SHP77 (cell line): ENCODE data around the gene LRRC39.

Experiments used
- DNase-seq, 2 experiments: peaks; one replicate each; lab custom pipeline; 2025; lab: John Stamatoyannopoulos, UW

LRRC39 gene

GRCh38 chr1:100147875-100148274 is 30.2 kb downstream of the LRRC39 start:
- no peak for DNase-seq

GRCh38 chr1:100146958-100147357 is 31.1 kb downstream of the LRRC39 start:
- DNase-seq: no peak

GRCh38 chr1:100145116-100145515 is 32.9 kb downstream of the LRRC39 start:
- DNase-seq: no peak

DNA sequence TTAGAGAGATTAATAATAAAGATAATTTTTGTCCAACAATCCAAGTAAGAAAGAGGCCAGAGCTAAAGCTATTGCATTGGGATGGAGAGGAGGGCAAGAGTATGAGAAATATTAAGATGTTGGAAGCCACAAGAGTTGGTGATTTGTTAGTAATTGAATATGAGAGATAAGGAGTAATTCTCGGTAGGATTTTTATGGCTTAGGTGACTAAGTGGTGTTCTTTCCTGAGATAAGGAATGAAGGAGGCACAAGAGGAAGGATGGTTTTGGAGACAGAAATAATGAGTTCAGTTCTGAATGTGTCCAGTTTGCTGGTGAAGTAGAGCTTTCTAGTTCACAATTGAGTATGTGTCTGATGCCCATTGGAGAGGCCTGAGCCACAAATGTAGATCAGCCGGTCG is 35.7 kb downstream of the LRRC39 start:
- no peak for DNase-seq

- DNase-seq: no peak
These were observed 36.9 kb downstream of the LRRC39 start for GRCh38 chr1:100141192-100141591.

GRCh38 chr1:100137602-100138001 is 40.5 kb downstream of the LRRC39 start:
- no peak for DNase-seq

GRCh38 chr1:100134872-100135271 is 43.2 kb downstream of the LRRC39 start:
- no peak for DNase-seq

DNA sequence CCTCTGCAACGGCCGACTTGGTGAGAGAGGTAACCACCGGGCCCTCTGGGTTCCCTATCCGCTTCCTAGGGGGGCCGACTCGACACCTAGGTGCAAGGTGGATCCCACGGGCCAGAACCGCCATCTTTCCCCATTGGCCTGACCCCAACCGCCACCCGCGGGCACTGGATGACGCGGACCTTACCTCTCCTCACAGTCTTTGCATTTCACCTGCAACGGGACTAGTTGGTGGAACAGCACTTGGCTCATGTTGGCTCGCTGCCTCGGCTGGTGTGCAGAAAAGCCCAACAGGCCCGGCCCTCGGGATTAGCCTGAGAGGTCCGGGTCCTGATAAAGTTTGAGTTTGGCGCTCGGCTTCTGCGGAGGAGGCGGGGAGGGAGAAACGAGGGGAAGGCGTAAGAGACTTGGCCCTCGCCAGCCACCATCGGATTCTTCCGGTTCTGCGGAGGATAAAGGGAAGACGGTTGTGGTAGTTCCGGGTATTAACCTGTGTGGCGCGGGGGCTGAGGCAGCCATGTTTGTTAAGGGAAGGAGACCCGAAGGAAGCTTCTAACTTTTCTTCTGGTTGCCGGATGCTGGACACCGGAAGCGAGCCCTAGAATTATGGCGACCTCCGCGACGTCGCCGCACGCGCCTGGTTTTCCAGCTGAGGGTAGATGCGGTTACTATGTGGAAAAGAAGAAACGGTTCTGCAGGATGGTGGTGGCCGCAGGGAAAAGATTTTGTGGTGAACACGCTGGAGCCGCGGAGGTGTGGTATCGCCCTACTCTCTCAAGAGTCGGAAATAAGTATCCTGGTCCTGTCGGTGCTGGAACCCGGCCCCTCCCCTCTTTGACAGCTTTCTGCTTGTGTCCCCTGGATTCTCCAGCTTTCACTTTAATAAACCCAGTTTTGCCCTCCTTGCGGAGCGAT is 45.2 kb downstream of the LRRC39 start, which contains the start of the genes SASS6 and TRMT13:
TSS of gene SASS6 (minus strand) at position 365 of the 912 bp plus-strand sequence. CDS start at position 249, 116 bp downstream.
TSS of gene TRMT13 (plus strand) at position 598 of the 912 bp plus-strand sequence. CDS start at position 604, 6 bp downstream.
- peak; percentile 96 for DNase-seq

GRCh38 chr1:100131623-100132022 is 46.4 kb downstream of the LRRC39 start:
- DNase-seq: no peak

DNA sequence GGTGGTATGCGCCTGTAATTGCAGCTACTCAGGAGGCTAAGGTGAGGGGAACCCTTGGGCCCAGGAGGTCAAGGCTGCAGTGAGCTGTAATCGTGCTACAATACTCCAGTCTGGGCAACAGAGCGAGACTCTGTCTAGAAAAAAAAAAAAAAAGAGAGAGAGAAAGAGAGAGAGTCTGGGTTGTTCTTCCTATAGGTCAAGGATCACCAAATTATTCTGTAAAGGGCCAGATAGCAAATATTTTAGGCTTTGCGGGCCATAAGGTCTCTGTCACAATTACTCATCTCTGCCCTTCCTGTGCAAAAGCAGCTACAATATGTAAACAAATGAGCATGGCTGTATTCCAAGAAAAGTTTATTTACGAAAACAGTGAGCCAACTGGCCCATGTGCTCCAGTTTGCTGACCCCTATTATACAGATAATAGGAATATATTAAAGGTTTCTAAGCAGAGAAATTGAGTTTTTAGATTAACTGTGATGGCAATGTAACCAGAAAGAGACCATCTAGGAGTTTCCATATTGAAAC is 47.4 kb downstream of the LRRC39 start:
- peak in 1 of 2 experiments; percentile 4 for DNase-seq

DNA sequence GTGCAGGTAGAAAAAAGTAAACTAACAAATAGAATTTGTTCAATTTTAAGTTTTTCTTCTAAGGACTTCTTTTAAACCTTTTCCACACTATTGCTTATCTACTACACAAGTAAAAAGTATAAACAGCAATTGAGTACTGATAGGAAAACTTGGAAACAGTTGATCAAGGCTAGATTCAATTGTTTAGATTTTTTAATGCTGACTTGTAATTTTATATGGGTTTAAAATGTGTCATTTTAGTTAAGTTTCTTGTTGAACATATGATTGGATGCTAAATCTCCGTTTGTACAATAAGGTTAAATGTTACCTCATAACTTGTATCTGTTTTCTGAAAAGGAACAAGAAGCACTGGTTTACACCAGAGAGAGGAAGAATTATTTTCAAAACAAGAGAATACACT is 50.8 kb downstream of the LRRC39 start:
- DNase-seq: no peak

GRCh38 chr1:100122177-100122576 is 55.9 kb downstream of the LRRC39 start:
- no peak for DNase-seq

- DNase-seq: no peak
These were observed 62.5 kb downstream of the LRRC39 start for GRCh38 chr1:100115524-100115923.

DNA sequence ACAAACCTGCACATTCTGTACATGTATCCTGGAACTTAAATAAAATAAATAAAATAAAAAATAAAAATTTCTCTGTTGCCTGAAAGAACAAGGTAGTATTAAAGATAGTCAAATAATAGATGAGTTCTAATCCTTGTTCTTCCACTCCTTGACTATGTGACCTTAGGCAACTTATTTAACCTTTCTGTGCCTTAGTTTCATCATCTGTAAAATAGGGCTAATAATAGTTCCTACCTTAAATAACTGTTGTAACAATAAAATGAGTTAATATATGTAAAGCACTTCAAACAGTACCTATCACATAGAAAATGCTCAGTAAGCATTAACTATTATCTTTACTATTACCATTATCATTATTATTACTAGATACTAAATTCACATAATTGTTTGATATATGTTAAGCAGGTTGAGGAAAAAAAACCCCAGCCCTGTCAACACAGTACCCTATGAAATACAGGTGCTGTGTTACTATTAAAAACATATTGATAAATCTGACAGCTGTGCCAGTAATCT is 68.4 kb downstream of the LRRC39 start:
- no peak for DNase-seq

DNA sequence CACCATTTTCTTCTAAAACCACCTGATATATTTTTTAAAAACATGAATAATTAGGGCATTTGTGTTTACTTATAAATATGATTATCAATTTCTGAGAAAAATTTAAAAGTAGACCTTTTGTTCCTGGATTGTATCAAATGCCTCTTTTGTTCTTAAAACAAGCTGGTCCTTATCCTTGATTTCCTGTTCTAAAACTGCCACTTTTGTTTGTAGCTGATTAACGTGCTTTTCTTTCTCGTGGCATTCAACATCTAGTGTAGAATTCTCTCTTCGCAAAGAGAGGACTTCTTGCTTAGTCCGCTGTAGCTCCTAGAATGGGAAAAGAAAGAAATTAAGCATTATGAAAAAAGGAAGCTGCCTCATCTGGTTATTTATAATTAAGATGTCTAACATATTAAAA is 70.4 kb downstream of the LRRC39 start:
- DNase-seq: no peak

DNA sequence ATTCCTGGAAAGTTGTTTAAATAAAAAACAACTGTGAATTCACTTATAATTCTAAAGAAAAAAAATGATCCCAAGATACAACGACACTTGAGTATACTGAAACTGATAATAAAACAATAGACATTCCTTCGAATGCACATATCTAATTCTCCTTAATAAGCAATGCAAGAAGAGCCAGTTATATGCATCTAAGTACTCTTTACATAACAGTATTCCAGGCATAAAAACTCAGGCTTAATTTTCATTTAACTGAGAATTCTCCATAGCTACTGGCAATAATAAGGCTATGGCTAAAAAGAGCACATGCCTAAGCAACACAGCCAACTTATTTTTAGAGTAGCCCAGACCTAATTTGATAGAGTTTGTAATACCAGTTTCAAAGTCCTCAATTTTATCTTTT is 76.5 kb downstream of the LRRC39 start:
- DNase-seq: no peak

GRCh38 chr1:100100202-100100601 is 77.9 kb downstream of the LRRC39 start:
- DNase-seq: no peak
